Activated T-cell treated with anti-CD3 and anti-CD28 coated beads, Interleukin-2, amount 50 U/mL, for 24 hours (primary cell): ENCODE results near the gene SEMA4D.

Experiments used
- DNase-seq: peaks from one replicate; pipeline ENCODE4 v3.0.0-alpha.2; 2020
- H3K27ac Mint-ChIP-seq: 2 replicates; pipeline ENCODE4 v1.8.0; 2020; ENCODE audit warnings: mild to moderate bottlenecking, mixed read lengths
- H3K27me3 Mint-ChIP-seq: 2 replicates; pipeline ENCODE4 v1.8.0; 2020; ENCODE audit warnings: mixed read lengths
- H3K36me3 Mint-ChIP-seq: 2 replicates; pipeline ENCODE4 v1.8.0; 2020; ENCODE audit warnings: low read depth, mixed read lengths
- H3K4me1 Mint-ChIP-seq: 2 replicates; pipeline ENCODE4 v1.8.0; 2020; ENCODE audit warnings: low read depth, mixed read lengths
- H3K4me3 Mint-ChIP-seq: 2 replicates; pipeline ENCODE4 v1.8.0; 2020; ENCODE audit warnings: mild to moderate bottlenecking, moderate library complexity, mixed read lengths
- H3K9me3 Mint-ChIP-seq: 2 replicates; pipeline ENCODE4 v1.8.0; 2020; ENCODE audit warnings: mixed read lengths

The SEMA4D gene

GRCh38 chr9:89438194-89438593 is 59.7 kb downstream of the SEMA4D start:
- no peak for DNase-seq
- peaks cover 98% of the 10 kb centered on the region for H3K36me3 Mint-ChIP-seq

GRCh38 chr9:89437772-89438171 is 60.1 kb downstream of the SEMA4D start:
- DNase-seq, result no peak
- Mint-ChIP-seq H3K4me1 (peaks cover 96% of the 10 kb centered on the region), H3K4me3 (peak overlapping the region; percentile 45), H3K27me3 (no peaks in the 10 kb centered on the region), H3K9me3 (no peaks in the 10 kb centered on the region), H3K36me3 (peaks cover 98% of the 10 kb centered on the region), H3K27ac (peak overlapping the region; percentile 92)

More at GRCh38 chr9:89438194-89438593, 59.7 kb downstream of the SEMA4D start:
- peaks cover 96% of the 10 kb centered on the region for H3K4me1 Mint-ChIP-seq
- H3K9me3 Mint-ChIP-seq, result no peaks in the 10 kb centered on the region
- H3K27ac Mint-ChIP-seq, result peak overlapping the region; percentile 92
- H3K4me3 Mint-ChIP-seq, result peak overlapping the region; percentile 45
- no peaks in the 10 kb centered on the region for H3K27me3 Mint-ChIP-seq

GRCh38 chr9:89436963-89437625 is 60.8 kb downstream of the SEMA4D start:
- H3K27me3 Mint-ChIP-seq, result no peaks in the 10 kb centered on the region
- peaks cover 98% of the 10 kb centered on the region for H3K36me3 Mint-ChIP-seq
- H3K4me1 Mint-ChIP-seq, result peaks cover 96% of the 10 kb centered on the region
- no peaks in the 10 kb centered on the region for H3K9me3 Mint-ChIP-seq
- H3K4me3 Mint-ChIP-seq, result peak overlapping the region; percentile 45
- H3K27ac Mint-ChIP-seq, result peak overlapping the region; percentile 92
- peak; percentile 68 for DNase-seq

- H3K4me3 Mint-ChIP-seq, result no peak overlapping the region
- H3K9me3 Mint-ChIP-seq, result no peaks in the 10 kb centered on the region
- peak overlapping the region; percentile 92 for H3K27ac Mint-ChIP-seq
- H3K4me1 Mint-ChIP-seq, result peaks cover 96% of the 10 kb centered on the region
- peaks cover 96% of the 10 kb centered on the region for H3K36me3 Mint-ChIP-seq
- no peak for DNase-seq
- H3K27me3 Mint-ChIP-seq, result no peaks in the 10 kb centered on the region
Measured at GRCh38 chr9:89436326-89436725, 61.6 kb downstream of the SEMA4D start.

- Mint-ChIP-seq H3K27ac (peak overlapping the region; percentile 92), H3K27me3 (no peaks in the 10 kb centered on the region), H3K36me3 (peaks cover 88% of the 10 kb centered on the region), H3K9me3 (no peaks in the 10 kb centered on the region), H3K4me3 (no peak overlapping the region), H3K4me1 (peaks cover 96% of the 10 kb centered on the region)
- DNase-seq, result no peak
Measured at GRCh38 chr9:89435071-89435823, 62.7 kb downstream of the SEMA4D start.

- Mint-ChIP-seq H3K4me1 (peaks cover 96% of the 10 kb centered on the region), H3K4me3 (no peak overlapping the region), H3K36me3 (peaks cover 86% of the 10 kb centered on the region), H3K27me3 (no peaks in the 10 kb centered on the region), H3K27ac (peak overlapping the region; percentile 92), H3K9me3 (no peaks in the 10 kb centered on the region)
- DNase-seq, result no peak
Measured at GRCh38 chr9:89434636-89435035, 63.3 kb downstream of the SEMA4D start.

GRCh38 chr9:89433826-89434225 is 64.1 kb downstream of the SEMA4D start:
- Mint-ChIP-seq H3K9me3 (no peaks in the 10 kb centered on the region), H3K27ac (peak overlapping the region; percentile 92), H3K4me3 (no peak overlapping the region), H3K4me1 (peaks cover 96% of the 10 kb centered on the region), H3K36me3 (peaks cover 86% of the 10 kb centered on the region), H3K27me3 (no peaks in the 10 kb centered on the region)
- DNase-seq, result no peak

- Mint-ChIP-seq H3K9me3 (no peaks in the 10 kb centered on the region), H3K27me3 (no peaks in the 10 kb centered on the region), H3K4me1 (peaks cover 100% of the 10 kb centered on the region), H3K27ac (peak overlapping the region; percentile 100), H3K36me3 (peaks cover 87% of the 10 kb centered on the region), H3K4me3 (no peak overlapping the region)
- DNase-seq, result no peak
Measured at GRCh38 chr9:89432986-89433530, 64.9 kb downstream of the SEMA4D start.

GRCh38 chr9:89431930-89432725 is 65.8 kb downstream of the SEMA4D start:
- Mint-ChIP-seq H3K36me3 (peaks cover 86% of the 10 kb centered on the region), H3K4me3 (no peak overlapping the region), H3K4me1 (peaks cover 100% of the 10 kb centered on the region), H3K27ac (peak overlapping the region; percentile 100), H3K27me3 (no peaks in the 10 kb centered on the region), H3K9me3 (no peaks in the 10 kb centered on the region)
- DNase-seq, result no peak

GRCh38 chr9:89430995-89431394 is 66.9 kb downstream of the SEMA4D start:
- Mint-ChIP-seq H3K4me3 (no peak overlapping the region), H3K4me1 (peaks cover 100% of the 10 kb centered on the region)

GRCh38 chr9:89428901-89429890 is 68.7 kb downstream of the SEMA4D start:
- peaks cover 6% of the 10 kb centered on the region for H3K9me3 Mint-ChIP-seq
- no peaks in the 10 kb centered on the region for H3K27me3 Mint-ChIP-seq
- peaks cover 86% of the 10 kb centered on the region for H3K36me3 Mint-ChIP-seq
- peaks cover 100% of the 10 kb centered on the region for H3K4me1 Mint-ChIP-seq
- peak overlapping the region; percentile 4 for H3K4me3 Mint-ChIP-seq
- H3K27ac Mint-ChIP-seq, result peak overlapping the region; percentile 100
- peak; percentile 61 for DNase-seq

More at GRCh38 chr9:89430995-89431394, 66.9 kb downstream of the SEMA4D start:
- Mint-ChIP-seq H3K36me3 (peaks cover 87% of the 10 kb centered on the region), H3K9me3 (no peaks in the 10 kb centered on the region), H3K27ac (peak overlapping the region; percentile 100), H3K27me3 (no peaks in the 10 kb centered on the region)
- no peak for DNase-seq

GRCh38 chr9:89428222-89428761 is 69.6 kb downstream of the SEMA4D start:
- Mint-ChIP-seq H3K36me3 (peaks cover 85% of the 10 kb centered on the region), H3K4me1 (peaks cover 100% of the 10 kb centered on the region), H3K9me3 (peaks cover 10% of the 10 kb centered on the region), H3K27me3 (no peaks in the 10 kb centered on the region), H3K4me3 (peak overlapping the region; percentile 64), H3K27ac (peak overlapping the region; percentile 100)
- peak; percentile 60 for DNase-seq

- no peaks in the 10 kb centered on the region for H3K27me3 Mint-ChIP-seq
- H3K27ac Mint-ChIP-seq, result peak overlapping the region; percentile 100
- peaks cover 100% of the 10 kb centered on the region for H3K4me1 Mint-ChIP-seq
- H3K4me3 Mint-ChIP-seq, result peak overlapping the region; percentile 64
- peak; percentile 86 for DNase-seq
- H3K9me3 Mint-ChIP-seq, result peaks cover 10% of the 10 kb centered on the region
- H3K36me3 Mint-ChIP-seq, result peaks cover 84% of the 10 kb centered on the region
Measured at GRCh38 chr9:89427621-89428221, 70.2 kb downstream of the SEMA4D start.
